Osteoblast (primary cell): ENCODE data around the gene DDX43. TPM values are rescaled to one million over a fixed set of nuclear protein-coding genes. Genes with fewer than 3 reads are reported as not detected.

Experiments
- DNase-seq: peaks from one replicate; pipeline ENCODE4 v3.0.0; 2011; ENCODE audit warnings: low spot score, mixed read lengths; ENCODE audit not compliant: insufficient read length; ENCODE audit errors: missing footprints
- H2AFZ ChIP-seq: 2 replicates; pipeline ENCODE4 v1.6.0; 2011; ENCODE audit warnings: mild to moderate bottlenecking, low read length
- H3K27ac ChIP-seq: 2 replicates; pipeline ENCODE4 v1.5.1; 2011; ENCODE audit warnings: mild to moderate bottlenecking, low read depth, low read length, moderate library complexity
- H3K27me3 ChIP-seq: 2 replicates; pipeline ENCODE4 v1.6.0; 2012; ENCODE audit warnings: mild to moderate bottlenecking, control low read depth, inconsistent platforms, low read length, moderate library complexity; ENCODE audit not compliant: insufficient read depth
- H3K36me3 ChIP-seq: 2 replicates; pipeline ENCODE4 v1.5.1; 2011; ENCODE audit warnings: mild to moderate bottlenecking, low read length, control low read depth, moderate library complexity; ENCODE audit not compliant: insufficient read depth
- H3K4me1 ChIP-seq: 2 replicates; pipeline ENCODE4 v1.5.1; 2011; ENCODE audit warnings: mild to moderate bottlenecking, low read length, control low read depth, moderate library complexity; ENCODE audit not compliant: insufficient read depth
- H3K4me2 ChIP-seq: 2 replicates; pipeline ENCODE4 v1.6.0; 2011; ENCODE audit warnings: mild to moderate bottlenecking, low read length; ENCODE audit not compliant: insufficient read depth
- H3K4me3 ChIP-seq: fragments of 200-600 bp; sonication (generic); 3 replicates; pipeline ENCODE4 v1.5.1; 2012; ENCODE audit warnings: mild to moderate bottlenecking, low read length, inconsistent platforms; ENCODE audit not compliant: insufficient read depth
- H3K79me2 ChIP-seq: 2 replicates; pipeline ENCODE4 v1.6.0; 2012; ENCODE audit warnings: mild to moderate bottlenecking, low read length, control low read depth, inconsistent platforms; ENCODE audit not compliant: insufficient read depth
- H3K9me3 ChIP-seq: 2 replicates; pipeline ENCODE4 v1.5.1; 2011; ENCODE audit warnings: low read depth, low read length, control low read depth
- H4K20me1 ChIP-seq: 2 replicates; pipeline ENCODE4 v1.6.0; 2012; ENCODE audit warnings: mild to moderate bottlenecking, low read length, control low read depth; ENCODE audit not compliant: insufficient read depth
- total RNA-seq: library from RNA; depleted of rRNA; stranded (reverse); fragments of >200 nt; gene quantifications from 2 replicates; pipeline ENCODE4 v1.2.3, GENCODE V29; 2012
- TF ChIP-seq, protein P1 (sequence below): IDR thresholded peaks from 2 replicates; pipeline ENCODE4 v1.5.1; 2011; ENCODE audit warnings: mild to moderate bottlenecking, low read depth, low read length, moderate library complexity; ENCODE audit errors: extremely low read depth

DDX43 gene
- total RNA-seq, 1 donor: 8.7 TPM

DNA sequence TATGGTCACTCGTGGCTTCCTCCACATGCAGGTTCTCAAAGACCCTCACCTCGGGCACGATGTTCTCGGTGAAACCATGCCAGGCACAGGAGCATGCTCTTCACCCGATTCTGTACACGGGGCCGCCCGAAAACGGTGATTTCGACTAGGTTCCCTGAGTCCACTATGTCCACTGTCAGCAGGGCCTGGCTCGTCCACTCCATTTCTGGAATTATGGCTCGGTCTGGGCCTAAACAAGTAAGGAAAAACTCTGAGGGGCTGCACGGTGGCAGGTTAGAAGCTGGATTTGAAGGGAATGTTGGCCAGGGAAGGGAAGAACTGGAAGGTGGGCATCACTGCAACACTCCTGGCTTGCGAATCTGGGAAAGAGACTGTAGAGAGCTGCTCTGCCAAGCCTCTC is 25.5 kb upstream of the DDX43 start:
- Histone ChIP-seq H3K27me3 (no peaks in the 10 kb centered on the region), H2AFZ (no peak overlapping the region), H3K9me3 (peaks cover 5% of the 10 kb centered on the region), H3K27ac (no peak overlapping the region), H3K4me3 (no peak overlapping the region), H3K36me3 (no peaks in the 10 kb centered on the region), H3K79me2 (no peaks in the 10 kb centered on the region), H3K4me1 (no peaks in the 10 kb centered on the region), H3K4me2 (no peak overlapping the region), H4K20me1 (no peaks in the 10 kb centered on the region)
- TF ChIP-seq, protein P1, sequence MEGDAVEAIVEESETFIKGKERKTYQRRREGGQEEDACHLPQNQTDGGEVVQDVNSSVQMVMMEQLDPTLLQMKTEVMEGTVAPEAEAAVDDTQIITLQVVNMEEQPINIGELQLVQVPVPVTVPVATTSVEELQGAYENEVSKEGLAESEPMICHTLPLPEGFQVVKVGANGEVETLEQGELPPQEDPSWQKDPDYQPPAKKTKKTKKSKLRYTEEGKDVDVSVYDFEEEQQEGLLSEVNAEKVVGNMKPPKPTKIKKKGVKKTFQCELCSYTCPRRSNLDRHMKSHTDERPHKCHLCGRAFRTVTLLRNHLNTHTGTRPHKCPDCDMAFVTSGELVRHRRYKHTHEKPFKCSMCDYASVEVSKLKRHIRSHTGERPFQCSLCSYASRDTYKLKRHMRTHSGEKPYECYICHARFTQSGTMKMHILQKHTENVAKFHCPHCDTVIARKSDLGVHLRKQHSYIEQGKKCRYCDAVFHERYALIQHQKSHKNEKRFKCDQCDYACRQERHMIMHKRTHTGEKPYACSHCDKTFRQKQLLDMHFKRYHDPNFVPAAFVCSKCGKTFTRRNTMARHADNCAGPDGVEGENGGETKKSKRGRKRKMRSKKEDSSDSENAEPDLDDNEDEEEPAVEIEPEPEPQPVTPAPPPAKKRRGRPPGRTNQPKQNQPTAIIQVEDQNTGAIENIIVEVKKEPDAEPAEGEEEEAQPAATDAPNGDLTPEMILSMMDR: no peak
- DNase-seq: no peak

DNA sequence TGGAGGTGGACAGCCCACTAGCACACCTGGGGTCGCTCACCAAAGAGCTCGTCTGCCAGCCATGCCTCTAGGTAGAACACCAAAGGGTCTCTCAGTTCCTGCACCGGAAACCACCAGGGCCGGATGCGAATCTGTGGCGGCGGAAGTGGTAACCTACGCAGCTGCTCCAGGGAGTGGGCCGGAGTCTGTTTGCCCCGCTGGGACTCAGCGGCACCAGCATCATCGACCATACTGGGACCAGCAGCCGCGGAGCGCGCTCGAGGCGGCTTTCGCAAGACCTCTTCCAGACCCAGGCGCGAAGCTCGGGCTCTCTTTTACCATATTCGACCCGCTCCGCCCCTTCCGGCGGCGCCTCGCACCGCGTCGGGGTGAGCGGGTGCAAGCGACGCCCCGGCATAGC is 25.1 kb upstream of the DDX43 start, which contains the start of gene OOEP:
Gene OOEP, minus strand, starts transcription at position 335 of the 400 bp plus-strand sequence. Its CDS starts 105 bp downstream, at position 230.
- H3K9me3 ChIP-seq: peaks cover 5% of the 10 kb centered on the region
- no peaks in the 10 kb centered on the region for H3K4me1 ChIP-seq
- no peaks in the 10 kb centered on the region for H3K27me3 ChIP-seq
- H3K79me2 ChIP-seq: no peaks in the 10 kb centered on the region
- no peaks in the 10 kb centered on the region for H3K36me3 ChIP-seq
- DNase-seq: no peak
- no peak within 1 kb of the TSS for H3K27ac ChIP-seq
- H3K4me3 ChIP-seq: no peak within 1 kb of the TSS
- H2AFZ ChIP-seq: no peak within 1 kb of the TSS
- H4K20me1 ChIP-seq: no peaks in the 10 kb centered on the region
- no peak within 1 kb of the TSS for H3K4me2 ChIP-seq
- TF ChIP-seq, protein P1: no peak

DNA sequence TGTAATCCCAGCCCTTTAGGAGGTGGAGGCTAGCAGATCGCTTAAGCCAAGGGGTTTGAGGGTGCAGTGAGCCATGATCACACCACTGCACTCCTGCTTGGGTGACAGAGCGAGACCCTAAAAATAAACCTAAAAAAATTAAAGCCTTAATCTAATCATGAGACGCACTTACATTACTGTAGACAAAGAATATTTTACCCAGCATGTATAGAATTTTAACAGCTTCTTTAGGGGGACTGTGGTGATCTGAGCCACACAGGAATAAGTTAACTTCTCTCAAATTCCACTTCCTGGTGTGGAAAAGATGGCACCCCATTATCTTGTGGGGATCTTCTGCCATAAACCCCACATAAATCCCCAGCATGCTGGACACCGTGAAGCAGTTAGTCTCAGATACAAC is 22.6 kb upstream of the DDX43 start:
- Histone ChIP-seq H3K9me3 (peaks cover 5% of the 10 kb centered on the region), H3K79me2 (no peaks in the 10 kb centered on the region), H3K27me3 (no peaks in the 10 kb centered on the region), H3K4me3 (no peak overlapping the region), H3K4me2 (no peak overlapping the region), H4K20me1 (no peaks in the 10 kb centered on the region), H2AFZ (no peak overlapping the region), H3K27ac (no peak overlapping the region), H3K36me3 (no peaks in the 10 kb centered on the region), H3K4me1 (no peaks in the 10 kb centered on the region)
- no peak for DNase-seq
- TF ChIP-seq, protein P1: no peak

DNA sequence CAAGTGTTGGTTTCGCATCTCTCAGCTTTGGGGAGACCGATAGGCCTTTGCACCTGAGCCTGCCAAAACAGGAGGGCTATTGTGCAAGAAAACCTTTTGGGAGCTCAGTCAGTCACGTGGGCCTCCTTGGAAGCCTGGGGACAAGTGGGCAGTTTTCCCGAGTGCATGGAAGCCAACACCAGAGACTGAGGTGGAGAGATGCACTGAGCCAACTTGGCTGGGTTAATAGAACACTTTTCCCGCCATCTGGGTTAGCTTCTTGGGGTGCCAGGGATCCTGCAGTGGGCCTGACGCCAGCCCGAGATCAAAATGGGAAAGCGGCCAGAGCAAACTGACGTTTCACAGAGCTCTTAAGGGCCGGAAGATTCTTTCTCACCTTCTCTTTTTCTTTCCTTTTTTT is 22.1 kb upstream of the DDX43 start:
- DNase-seq: no peak
- TF ChIP-seq, protein P1: no peak

More for the DNA sequence above, 22.1 kb upstream of the DDX43 start:
- Histone ChIP-seq H3K4me1 (no peaks in the 10 kb centered on the region), H3K9me3 (peaks cover 5% of the 10 kb centered on the region), H3K36me3 (no peaks in the 10 kb centered on the region), H4K20me1 (no peaks in the 10 kb centered on the region), H3K27ac (no peak overlapping the region), H3K79me2 (no peaks in the 10 kb centered on the region), H2AFZ (no peak overlapping the region), H3K27me3 (no peaks in the 10 kb centered on the region), H3K4me3 (no peak overlapping the region), H3K4me2 (no peak overlapping the region)
